ENCODE data around the gene ALAD.

DNA sequence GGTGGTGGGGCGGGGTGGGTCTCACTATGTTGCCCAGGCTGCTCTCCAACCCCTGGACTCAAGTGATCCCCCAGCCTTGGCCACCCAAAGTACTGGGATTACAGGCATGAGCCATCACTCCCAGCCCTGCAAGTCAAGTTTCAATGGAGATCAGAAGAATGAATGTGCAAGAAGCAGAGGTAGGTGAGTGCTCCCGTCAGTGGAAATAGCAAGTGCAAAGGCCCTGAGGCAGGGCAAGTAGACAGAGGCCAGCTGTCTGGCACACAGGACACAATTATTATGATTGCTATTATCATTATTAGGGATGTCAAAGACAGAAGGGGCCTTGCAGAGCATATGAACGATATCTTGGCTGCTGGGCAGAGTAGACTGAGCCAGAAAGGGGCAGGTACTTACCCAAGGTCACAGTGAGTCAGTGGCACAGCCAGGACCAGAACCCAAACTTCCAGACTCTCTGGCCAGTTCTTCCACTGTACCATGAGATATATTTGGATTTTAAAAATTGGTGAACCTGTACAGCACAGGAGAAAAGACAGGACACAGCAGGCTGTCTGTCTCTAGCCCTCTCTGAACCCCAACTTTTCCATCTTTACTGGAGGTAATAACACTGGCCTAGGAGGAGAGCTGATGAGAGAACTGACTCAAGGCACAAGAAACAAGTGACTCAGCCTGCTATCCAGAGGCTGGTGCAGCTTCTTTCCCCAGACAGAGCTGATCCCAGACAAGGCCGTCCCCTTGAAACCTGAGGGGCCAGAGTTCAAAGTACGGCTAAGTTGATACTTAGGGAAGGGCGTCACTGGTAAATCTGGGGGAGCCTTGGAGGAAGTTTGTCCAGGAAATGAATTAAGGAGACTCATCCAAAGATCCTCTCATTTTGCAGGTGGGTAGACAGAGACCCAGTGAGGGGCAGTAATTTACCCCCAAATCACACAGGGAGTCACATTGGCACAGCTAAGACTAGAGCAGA lies 25.7 kb downstream of the ALAD start:
- no peak for TF ChIP-seq POLR2A (IDR thresholded peaks at IDR 0.05)
- TF ChIP-seq, protein P1, sequence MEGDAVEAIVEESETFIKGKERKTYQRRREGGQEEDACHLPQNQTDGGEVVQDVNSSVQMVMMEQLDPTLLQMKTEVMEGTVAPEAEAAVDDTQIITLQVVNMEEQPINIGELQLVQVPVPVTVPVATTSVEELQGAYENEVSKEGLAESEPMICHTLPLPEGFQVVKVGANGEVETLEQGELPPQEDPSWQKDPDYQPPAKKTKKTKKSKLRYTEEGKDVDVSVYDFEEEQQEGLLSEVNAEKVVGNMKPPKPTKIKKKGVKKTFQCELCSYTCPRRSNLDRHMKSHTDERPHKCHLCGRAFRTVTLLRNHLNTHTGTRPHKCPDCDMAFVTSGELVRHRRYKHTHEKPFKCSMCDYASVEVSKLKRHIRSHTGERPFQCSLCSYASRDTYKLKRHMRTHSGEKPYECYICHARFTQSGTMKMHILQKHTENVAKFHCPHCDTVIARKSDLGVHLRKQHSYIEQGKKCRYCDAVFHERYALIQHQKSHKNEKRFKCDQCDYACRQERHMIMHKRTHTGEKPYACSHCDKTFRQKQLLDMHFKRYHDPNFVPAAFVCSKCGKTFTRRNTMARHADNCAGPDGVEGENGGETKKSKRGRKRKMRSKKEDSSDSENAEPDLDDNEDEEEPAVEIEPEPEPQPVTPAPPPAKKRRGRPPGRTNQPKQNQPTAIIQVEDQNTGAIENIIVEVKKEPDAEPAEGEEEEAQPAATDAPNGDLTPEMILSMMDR (IDR thresholded peaks at IDR 0.05): no peak

Data from lower leg skin (tissue), 3 donors.